Fibroblast of the aortic adventitia (primary cell): ENCODE results near the gene ATP6V0E1. TPM values are rescaled to one million over a fixed set of nuclear protein-coding genes. Genes with fewer than 3 reads are reported as not detected.

ENCODE experiments used
- DNase-seq: peaks from one replicate; pipeline ENCODE4 v3.0.0-alpha.2; 2010; ENCODE audit warnings: low read depth
- H3K4me3 ChIP-seq: 2 replicates; pipeline ENCODE4 v1.5.1; 2011; ENCODE audit warnings: low read depth, mild to moderate bottlenecking, control low read depth, low read length, moderate library complexity
- total RNA-seq: library from RNA; depleted of rRNA; stranded (reverse); fragments of >200 nt; gene quantifications from 2 replicates; pipeline ENCODE4 v1.2.3, GENCODE V29; 2012; ENCODE audit warnings: low replicate concordance
- TF ChIP-seq, protein P1 (sequence below): IDR thresholded peaks from 2 replicates; pipeline ENCODE4 v1.5.1; 2011; ENCODE audit warnings: mild to moderate bottlenecking, low read length, control low read depth, inconsistent platforms; ENCODE audit not compliant: insufficient read depth

ATP6V0E1 gene
- total RNA-seq = 224 and 229 TPM in 2 replicates

DNA sequence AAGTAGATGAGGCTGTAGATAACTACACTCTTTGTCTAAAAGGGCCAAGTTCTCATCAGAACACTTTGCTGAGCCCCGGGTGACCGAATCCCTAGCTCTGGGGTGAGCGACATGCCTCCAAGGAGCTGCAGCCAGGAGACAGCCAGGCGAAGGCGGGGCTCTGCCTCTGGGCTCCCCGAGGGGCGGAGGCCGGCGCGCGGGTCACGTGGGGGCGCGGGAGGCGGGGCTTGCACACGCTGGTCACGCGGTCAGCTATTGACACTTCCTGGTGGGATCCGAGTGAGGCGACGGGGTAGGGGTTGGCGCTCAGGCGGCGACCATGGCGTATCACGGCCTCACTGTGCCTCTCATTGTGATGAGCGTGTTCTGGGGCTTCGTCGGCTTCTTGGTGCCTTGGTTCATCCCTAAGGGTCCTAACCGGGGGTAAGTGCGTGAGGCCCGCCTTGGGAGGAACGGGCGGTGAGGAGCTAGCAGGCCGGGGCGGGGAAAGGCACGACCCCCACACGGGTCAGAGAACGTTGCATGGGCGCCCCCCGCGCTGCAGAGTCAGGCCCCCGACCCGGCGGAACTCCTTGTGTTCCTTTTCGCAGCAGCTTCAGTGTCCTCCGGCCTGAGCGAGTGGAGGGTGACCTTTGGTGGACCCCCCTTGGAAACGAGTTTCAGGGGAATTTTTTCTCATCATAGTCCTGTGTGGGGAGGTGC, at the start of gene ATP6V0E1:
Gene ATP6V0E1 (plus strand): TSS at position 230 of the 702 bp plus-strand sequence. CDS start 90 bp downstream, at position 320.
- DNase-seq = peak; percentile 93
- H3K4me3 ChIP-seq = peak within 1 kb of the TSS; percentile 97
- TF ChIP-seq, protein P1, sequence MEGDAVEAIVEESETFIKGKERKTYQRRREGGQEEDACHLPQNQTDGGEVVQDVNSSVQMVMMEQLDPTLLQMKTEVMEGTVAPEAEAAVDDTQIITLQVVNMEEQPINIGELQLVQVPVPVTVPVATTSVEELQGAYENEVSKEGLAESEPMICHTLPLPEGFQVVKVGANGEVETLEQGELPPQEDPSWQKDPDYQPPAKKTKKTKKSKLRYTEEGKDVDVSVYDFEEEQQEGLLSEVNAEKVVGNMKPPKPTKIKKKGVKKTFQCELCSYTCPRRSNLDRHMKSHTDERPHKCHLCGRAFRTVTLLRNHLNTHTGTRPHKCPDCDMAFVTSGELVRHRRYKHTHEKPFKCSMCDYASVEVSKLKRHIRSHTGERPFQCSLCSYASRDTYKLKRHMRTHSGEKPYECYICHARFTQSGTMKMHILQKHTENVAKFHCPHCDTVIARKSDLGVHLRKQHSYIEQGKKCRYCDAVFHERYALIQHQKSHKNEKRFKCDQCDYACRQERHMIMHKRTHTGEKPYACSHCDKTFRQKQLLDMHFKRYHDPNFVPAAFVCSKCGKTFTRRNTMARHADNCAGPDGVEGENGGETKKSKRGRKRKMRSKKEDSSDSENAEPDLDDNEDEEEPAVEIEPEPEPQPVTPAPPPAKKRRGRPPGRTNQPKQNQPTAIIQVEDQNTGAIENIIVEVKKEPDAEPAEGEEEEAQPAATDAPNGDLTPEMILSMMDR = no peak

DNA sequence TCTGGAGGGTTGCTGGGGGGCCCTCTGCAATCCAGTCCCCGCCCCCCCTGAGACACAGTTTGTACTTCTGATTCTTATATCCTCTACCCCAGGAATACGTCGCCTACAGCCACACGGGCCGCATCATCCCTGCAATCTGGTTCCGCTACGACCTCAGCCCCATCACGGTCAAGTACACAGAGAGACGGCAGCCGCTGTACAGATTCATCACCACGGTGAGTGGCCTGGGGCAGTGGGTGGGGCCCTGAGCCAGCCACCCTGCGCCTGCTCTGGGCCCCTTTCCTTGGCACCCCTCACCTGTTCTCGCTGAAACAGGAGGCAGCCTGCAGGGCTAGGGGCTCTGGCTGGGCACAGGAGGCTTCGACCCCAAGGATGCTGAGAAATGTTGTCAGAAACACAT, 48.5 kb upstream of the ATP6V0E1 start:
- TF ChIP-seq, protein P1 = no peak
- H3K4me3 ChIP-seq = no peak overlapping the region
- no peak for DNase-seq

DNA sequence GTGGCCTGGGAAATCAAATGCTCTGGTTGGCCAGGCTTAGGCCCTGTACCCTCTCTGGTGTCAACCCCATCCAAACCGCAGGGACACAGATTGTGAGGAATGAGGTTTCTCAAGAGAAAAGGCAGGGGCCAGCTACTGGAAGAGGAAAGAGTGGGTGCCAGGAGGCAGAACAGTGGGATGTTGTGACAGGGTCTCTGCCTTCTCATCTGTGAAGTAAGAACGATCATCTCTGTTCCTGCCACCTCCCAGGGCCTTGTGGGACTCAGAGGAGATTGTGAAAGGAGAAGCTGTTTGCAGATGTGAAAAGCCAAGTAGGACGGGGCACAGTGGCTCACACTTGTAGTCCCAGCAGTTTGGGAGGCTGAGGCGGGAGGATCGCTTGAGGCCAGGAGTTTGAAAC, 47.2 kb upstream of the ATP6V0E1 start:
- TF ChIP-seq, protein P1 = no peak
- H3K4me3 ChIP-seq = no peak overlapping the region
- DNase-seq = no peak

DNA sequence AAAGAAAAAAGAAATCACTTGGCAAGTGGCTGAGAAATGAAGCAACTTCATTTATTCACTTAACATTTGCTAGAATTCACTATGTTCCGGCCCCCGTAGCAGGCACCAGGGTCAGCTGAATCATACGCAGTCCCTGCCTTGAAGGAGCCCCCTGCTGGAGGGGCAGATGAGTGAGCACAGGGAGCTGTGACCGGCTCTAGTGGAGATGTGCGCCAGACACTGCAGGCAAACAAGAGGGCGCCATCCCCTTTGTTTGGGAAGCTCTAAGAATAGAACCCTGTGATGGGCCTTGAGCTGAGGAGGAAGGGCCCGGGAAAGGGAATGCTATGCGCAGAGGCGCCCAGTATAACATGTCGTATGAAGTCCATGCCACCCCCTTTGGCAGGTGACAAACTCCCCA, 44.5 kb upstream of the ATP6V0E1 start:
- no peak overlapping the region for H3K4me3 ChIP-seq
- TF ChIP-seq, protein P1 = peak; percentile 21
- DNase-seq = no peak

DNA sequence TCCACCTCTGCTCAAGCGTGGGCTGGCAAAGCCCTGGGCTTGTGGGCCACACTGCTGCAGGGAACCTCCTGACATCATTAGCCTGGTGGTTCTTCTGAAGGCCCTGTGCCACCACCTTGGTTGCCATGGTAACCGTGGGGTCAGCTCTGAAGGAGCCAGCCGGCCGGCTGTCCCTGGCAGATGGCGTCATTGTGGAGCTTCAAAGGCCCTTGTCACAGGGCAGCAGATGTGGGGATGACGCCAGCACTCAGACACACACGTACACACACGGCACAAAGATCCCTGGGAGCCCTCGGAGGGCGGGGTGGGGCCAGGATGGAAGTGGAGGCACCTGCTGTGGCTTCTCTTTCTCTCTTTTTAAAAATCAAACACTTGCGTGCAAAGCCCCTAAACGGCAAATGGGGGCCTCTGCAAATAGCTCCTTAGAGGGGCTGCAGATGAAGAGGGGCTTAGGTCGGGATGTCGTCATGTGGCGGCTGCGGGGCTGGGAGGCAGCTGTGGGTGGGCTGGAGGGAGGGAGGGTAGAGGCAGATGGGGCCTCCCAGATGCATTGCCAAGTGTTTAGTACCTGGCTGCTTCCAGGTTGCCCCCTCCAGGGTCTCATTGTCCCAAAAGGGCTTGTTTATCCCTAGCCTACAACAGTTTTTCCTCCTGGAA, 43.8 kb upstream of the ATP6V0E1 start:
- DNase-seq = no peak
- TF ChIP-seq, protein P1 = no peak
- no peak overlapping the region for H3K4me3 ChIP-seq

DNA sequence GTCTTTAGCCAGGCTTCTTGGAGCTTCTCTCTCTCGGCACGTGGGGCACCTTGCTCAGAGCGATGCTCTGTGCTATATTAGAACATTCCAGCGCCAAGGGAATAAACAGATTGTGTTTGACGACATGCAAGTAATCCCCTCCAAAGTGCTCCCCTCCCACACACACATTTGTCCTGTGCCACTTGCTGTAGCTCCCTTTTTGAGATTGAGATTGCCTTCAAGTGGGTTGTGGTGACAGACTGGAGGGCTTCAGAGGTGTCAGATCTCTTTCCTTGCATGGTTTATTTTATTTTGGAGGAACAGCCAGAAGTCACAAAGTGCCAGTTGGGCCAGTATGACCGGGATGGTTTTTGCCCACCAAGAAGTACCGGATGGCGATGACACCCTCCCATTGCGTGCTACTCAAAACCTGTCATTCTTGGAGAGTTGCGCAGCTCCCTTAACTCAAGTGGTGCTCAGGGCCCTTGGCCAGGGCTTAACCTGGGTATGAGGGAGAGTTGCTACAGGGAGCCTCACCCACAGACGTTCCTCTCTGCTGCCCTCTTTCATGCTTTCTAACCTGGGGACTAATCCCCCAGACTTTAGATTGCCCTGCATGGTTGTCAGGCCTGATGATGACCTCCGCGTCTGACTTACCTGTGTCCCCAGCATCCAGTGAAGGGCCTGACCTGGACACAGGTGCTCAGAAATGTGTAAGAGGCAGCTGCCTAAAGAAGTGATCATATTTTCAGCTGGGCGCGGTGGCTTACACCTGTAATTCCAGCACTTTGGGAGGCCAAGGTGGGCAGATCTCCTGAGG, 43.1 kb upstream of the ATP6V0E1 start:
- no peak overlapping the region for H3K4me3 ChIP-seq
- TF ChIP-seq, protein P1 = no peak
- DNase-seq = no peak
